Karpas-422 (cell line): ENCODE data around the gene ACCS. TPM values are rescaled to one million over a fixed set of nuclear protein-coding genes. Genes with fewer than 3 reads are reported as not detected.
A peak's percentile ranks its signal among the peaks of the same experiment; 100 is the strongest.

Source experiments
- DNase-seq: peaks from one replicate; pipeline ENCODE4 v3.0.0-alpha.2; 2015
- H2AFZ ChIP-seq: fragments of 200-600 bp; sonication (generic); 2 replicates; pipeline ENCODE4 v1.6.1; 2014; ENCODE audit warnings: antibody characterized with exemption, low read length, mixed read lengths
- H3K27ac ChIP-seq: fragments of 200-600 bp; sonication (generic); 2 replicates; pipeline ENCODE4 v1.5.1; 2014; ENCODE audit warnings: mild to moderate bottlenecking, low read length, moderate library complexity
- H3K27me3 ChIP-seq: fragments of 200-600 bp; sonication (generic); 2 replicates; pipeline ENCODE4 v1.6.1; 2014; ENCODE audit warnings: low read length, mixed read lengths
- H3K36me3 ChIP-seq: fragments of 200-600 bp; sonication (generic); 2 replicates; pipeline ENCODE4 v1.6.1; 2014; ENCODE audit warnings: low read length, mixed read lengths; ENCODE audit not compliant: insufficient read depth
- H3K4me1 ChIP-seq: fragments of 200-600 bp; sonication (generic); 2 replicates; pipeline ENCODE4 v1.6.1; 2014; ENCODE audit warnings: mild to moderate bottlenecking, low read length, mixed read lengths
- H3K4me2 ChIP-seq: fragments of 200-600 bp; sonication (generic); 2 replicates; pipeline ENCODE4 v1.6.1; 2014; ENCODE audit warnings: low read length, low read depth, mild to moderate bottlenecking; ENCODE audit not compliant: poor library complexity, severe bottlenecking
- H3K4me3 ChIP-seq: fragments of 200-600 bp; sonication (generic); 2 replicates; pipeline ENCODE4 v1.5.1; 2014; ENCODE audit warnings: mild to moderate bottlenecking, antibody characterized with exemption, low read length, mixed read lengths
- H3K79me2 ChIP-seq: fragments of 200-600 bp; sonication (generic); 2 replicates; pipeline ENCODE4 v1.6.1; 2014; ENCODE audit warnings: mild to moderate bottlenecking, low read length, mixed read lengths
- H3K9ac ChIP-seq: fragments of 200-600 bp; sonication (generic); 2 replicates; pipeline ENCODE4 v1.6.0; 2014; ENCODE audit warnings: low read length
- H3K9me2 ChIP-seq: fragments of 200-600 bp; sonication (generic), shearing (Covaris generic); replicated peaks from 2 replicates; pipeline ENCODE4 v1.6.0; 2014; ENCODE audit warnings: mild to moderate bottlenecking, low read length, moderate library complexity; ENCODE audit not compliant: insufficient read depth
- H3K9me3 ChIP-seq: fragments of 300-700, 200-600 bp; sonication (generic); 2 replicates; pipeline ENCODE4 v1.6.1; 2014; ENCODE audit warnings: low read length, mixed read lengths
- H4K20me1 ChIP-seq: fragments of 200-600 bp; sonication (generic); 2 replicates; pipeline ENCODE4 v1.6.1; 2014; ENCODE audit warnings: mild to moderate bottlenecking, antibody characterized with exemption, low read length, low read depth; ENCODE audit not compliant: insufficient read depth
- total RNA-seq: library from RNA; depleted of rRNA; stranded (reverse); fragments of >200 nt; shearing (Covaris generic); gene quantifications from 2 replicates; pipeline ENCODE4 v1.2.3, GENCODE V29; 2014; ENCODE audit warnings: low replicate concordance; rRNA removed

ACCS gene, protein sequence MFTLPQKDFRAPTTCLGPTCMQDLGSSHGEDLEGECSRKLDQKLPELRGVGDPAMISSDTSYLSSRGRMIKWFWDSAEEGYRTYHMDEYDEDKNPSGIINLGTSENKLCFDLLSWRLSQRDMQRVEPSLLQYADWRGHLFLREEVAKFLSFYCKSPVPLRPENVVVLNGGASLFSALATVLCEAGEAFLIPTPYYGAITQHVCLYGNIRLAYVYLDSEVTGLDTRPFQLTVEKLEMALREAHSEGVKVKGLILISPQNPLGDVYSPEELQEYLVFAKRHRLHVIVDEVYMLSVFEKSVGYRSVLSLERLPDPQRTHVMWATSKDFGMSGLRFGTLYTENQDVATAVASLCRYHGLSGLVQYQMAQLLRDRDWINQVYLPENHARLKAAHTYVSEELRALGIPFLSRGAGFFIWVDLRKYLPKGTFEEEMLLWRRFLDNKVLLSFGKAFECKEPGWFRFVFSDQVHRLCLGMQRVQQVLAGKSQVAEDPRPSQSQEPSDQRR
- total RNA-seq, result 45.9 and 65.3 TPM in 2 replicates

DNA sequence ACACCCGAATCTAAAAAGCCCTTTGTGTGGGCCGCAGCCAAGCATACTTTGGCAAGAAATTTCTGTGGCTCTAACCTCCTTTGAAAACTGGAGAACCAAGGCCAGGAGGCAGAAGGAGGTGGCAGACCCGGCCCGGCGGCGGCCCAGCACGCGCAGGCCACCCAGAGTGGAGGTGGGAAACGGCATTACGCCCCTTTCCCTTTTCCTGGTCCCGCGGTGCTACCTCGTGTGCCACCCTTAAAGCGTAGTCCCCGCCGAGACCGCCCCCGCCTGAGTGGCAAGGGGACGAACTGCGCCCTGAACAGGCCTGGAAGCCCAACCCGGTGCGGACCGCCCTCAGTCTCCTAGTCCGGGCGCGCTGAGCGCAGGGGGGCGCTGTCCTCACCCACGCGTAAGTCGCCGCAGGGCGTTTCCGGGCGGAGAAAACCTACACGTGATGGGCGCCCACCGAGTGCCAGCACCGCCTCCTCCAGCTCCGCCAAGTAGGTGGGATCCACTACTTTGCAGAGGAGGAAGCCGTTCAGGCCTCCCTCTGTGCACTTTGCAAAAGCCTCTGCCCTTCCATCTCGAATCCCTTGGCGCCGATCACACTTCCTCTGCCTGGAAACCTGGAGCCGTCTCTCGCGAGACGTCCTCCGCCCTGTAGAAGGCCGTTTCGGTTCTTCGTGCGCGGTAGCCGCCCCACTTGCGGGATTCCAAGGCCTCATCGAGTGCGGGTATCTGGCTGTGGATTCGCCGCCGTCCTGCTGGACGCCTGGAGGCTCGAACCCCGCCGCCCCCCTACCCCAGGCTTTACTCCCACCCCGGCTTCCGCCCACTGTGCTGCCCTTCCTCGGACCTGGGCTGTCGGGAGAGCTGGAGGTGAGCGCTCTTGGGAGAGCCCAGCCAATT is at the start of gene ACCS:
Gene ACCS (plus strand): TSS at position 430 of the 891 bp plus-strand sequence. CDS start 1,358 bp downstream, outside the sequence.
- H2AFZ ChIP-seq, result peak within 1 kb of the TSS; percentile 86
- peak within 1 kb of the TSS; percentile 96 for H3K4me2 ChIP-seq
- peak within 1 kb of the TSS; percentile 79 for H3K27ac ChIP-seq
- no peaks in the 10 kb centered on the region for H3K9me2 ChIP-seq
- H3K9me3 ChIP-seq, result no peaks in the 10 kb centered on the region
- no peaks in the 10 kb centered on the region for H3K36me3 ChIP-seq
- peak; percentile 98 for DNase-seq
- peak within 1 kb of the TSS; percentile 91 for H3K4me3 ChIP-seq
- peaks cover 27% of the 10 kb centered on the region for H3K4me1 ChIP-seq
- no peaks in the 10 kb centered on the region for H4K20me1 ChIP-seq
- peaks cover 16% of the 10 kb centered on the region for H3K79me2 ChIP-seq
- peak within 1 kb of the TSS; percentile 93 for H3K9ac ChIP-seq
- no peaks in the 10 kb centered on the region for H3K27me3 ChIP-seq

GRCh38 chr11:44016546-44017442 is 49.3 kb upstream of the ACCS start:
- Histone ChIP-seq H3K9ac (no peak overlapping the region), H3K4me2 (no peak overlapping the region), H2AFZ (no peak overlapping the region), H3K79me2 (no peaks in the 10 kb centered on the region), H3K9me2 (no peaks in the 10 kb centered on the region), H3K27me3 (no peaks in the 10 kb centered on the region), H3K9me3 (no peaks in the 10 kb centered on the region), H3K36me3 (no peaks in the 10 kb centered on the region), H3K4me1 (no peaks in the 10 kb centered on the region), H4K20me1 (no peaks in the 10 kb centered on the region), H3K27ac (no peak overlapping the region), H3K4me3 (no peak overlapping the region)
- DNase-seq, result no peak

DNA sequence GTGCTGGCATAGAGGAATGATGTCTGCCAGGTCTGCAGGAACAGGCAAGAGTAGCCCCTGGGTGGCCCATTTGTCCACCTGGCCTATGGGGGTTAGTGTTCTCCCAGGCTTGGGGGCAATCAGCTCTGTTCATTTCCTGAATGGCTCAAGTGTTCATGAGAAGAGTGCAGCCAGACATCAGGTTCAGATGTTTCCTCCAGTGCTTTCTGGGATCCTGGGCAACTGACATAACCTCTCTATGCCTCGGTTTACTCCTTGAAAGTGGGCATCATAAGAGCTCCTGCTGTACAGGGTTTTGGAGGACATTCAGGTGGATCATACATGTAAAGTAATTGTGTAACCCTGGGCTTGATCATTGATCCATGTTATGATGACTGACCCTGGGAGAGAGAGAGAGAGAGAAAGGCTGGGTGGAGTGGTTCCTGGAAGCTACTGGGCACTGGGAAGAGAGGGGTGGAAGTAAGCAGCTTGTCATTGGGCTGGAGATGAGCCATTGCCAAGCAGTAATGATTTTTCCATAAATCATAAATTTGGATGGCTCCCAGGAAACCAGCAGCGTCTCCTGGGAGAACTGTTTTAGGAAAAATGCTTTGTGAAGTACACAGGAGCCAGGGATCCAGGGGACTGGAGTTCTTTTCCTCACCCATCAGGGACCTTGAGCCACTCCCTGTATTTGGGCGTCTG is 48.5 kb upstream of the ACCS start:
- Histone ChIP-seq H3K9me3 (no peaks in the 10 kb centered on the region), H3K4me3 (no peak overlapping the region), H3K4me2 (no peak overlapping the region), H3K9ac (no peak overlapping the region), H3K9me2 (no peaks in the 10 kb centered on the region), H3K4me1 (no peaks in the 10 kb centered on the region), H4K20me1 (no peaks in the 10 kb centered on the region), H3K79me2 (no peaks in the 10 kb centered on the region), H2AFZ (no peak overlapping the region), H3K27me3 (no peaks in the 10 kb centered on the region), H3K27ac (no peak overlapping the region), H3K36me3 (no peaks in the 10 kb centered on the region)
- DNase-seq, result no peak

- no peak for DNase-seq
Measured at GRCh38 chr11:44018127-44018521, 47.9 kb upstream of the ACCS start.

DNA sequence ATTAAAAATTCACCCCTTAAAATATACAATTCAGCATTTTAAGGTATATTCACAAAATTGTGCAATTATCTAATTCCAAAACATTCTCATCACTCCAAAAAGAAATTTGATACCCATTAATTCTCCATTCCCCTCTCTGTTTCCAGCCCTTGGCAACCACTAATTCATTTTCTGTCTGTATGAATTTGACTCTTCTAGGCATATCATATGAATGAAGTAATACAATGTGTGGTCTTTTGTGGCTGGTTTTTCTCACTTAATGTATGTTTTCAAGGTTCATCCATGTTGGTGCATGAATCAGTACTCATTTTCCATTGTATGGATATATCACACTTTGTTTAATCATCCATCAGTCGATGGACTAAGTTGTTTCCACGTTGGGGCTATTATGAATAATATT is 47.2 kb upstream of the ACCS start:
- Histone ChIP-seq H3K4me3 (no peak overlapping the region), H3K9me2 (no peaks in the 10 kb centered on the region), H3K4me2 (no peak overlapping the region), H2AFZ (no peak overlapping the region), H3K4me1 (no peaks in the 10 kb centered on the region), H3K36me3 (no peaks in the 10 kb centered on the region), H3K79me2 (no peaks in the 10 kb centered on the region), H3K27ac (no peak overlapping the region), H3K27me3 (no peaks in the 10 kb centered on the region), H4K20me1 (no peaks in the 10 kb centered on the region), H3K9ac (no peak overlapping the region), H3K9me3 (no peaks in the 10 kb centered on the region)
- no peak for DNase-seq

More at GRCh38 chr11:44018127-44018521, 47.9 kb upstream of the ACCS start:
- no peaks in the 10 kb centered on the region for H4K20me1 ChIP-seq
- H3K4me2 ChIP-seq, result no peak overlapping the region
- H2AFZ ChIP-seq, result no peak overlapping the region
- H3K27me3 ChIP-seq, result no peaks in the 10 kb centered on the region
- H3K4me1 ChIP-seq, result no peaks in the 10 kb centered on the region
- H3K36me3 ChIP-seq, result no peaks in the 10 kb centered on the region
- no peak overlapping the region for H3K9ac ChIP-seq
- H3K4me3 ChIP-seq, result no peak overlapping the region
- H3K27ac ChIP-seq, result no peak overlapping the region
- H3K9me3 ChIP-seq, result no peaks in the 10 kb centered on the region
- H3K9me2 ChIP-seq, result no peaks in the 10 kb centered on the region
- no peaks in the 10 kb centered on the region for H3K79me2 ChIP-seq

GRCh38 chr11:44024977-44025376 is 41.1 kb upstream of the ACCS start:
- Histone ChIP-seq H3K27me3 (no peaks in the 10 kb centered on the region), H4K20me1 (no peaks in the 10 kb centered on the region), H3K4me1 (no peaks in the 10 kb centered on the region), H3K9ac (no peak overlapping the region), H3K4me2 (no peak overlapping the region), H2AFZ (no peak overlapping the region), H3K9me2 (no peaks in the 10 kb centered on the region), H3K27ac (no peak overlapping the region), H3K4me3 (no peak overlapping the region), H3K9me3 (no peaks in the 10 kb centered on the region), H3K36me3 (no peaks in the 10 kb centered on the region), H3K79me2 (no peaks in the 10 kb centered on the region)
- no peak for DNase-seq

GRCh38 chr11:44025727-44026126 is 40.3 kb upstream of the ACCS start:
- no peak for DNase-seq
- Histone ChIP-seq H3K27me3 (no peaks in the 10 kb centered on the region), H3K9ac (no peak overlapping the region), H3K4me1 (no peaks in the 10 kb centered on the region), H3K27ac (no peak overlapping the region), H3K4me3 (no peak overlapping the region), H3K9me2 (no peaks in the 10 kb centered on the region), H3K9me3 (no peaks in the 10 kb centered on the region), H3K4me2 (no peak overlapping the region), H3K36me3 (no peaks in the 10 kb centered on the region), H2AFZ (no peak overlapping the region), H3K79me2 (no peaks in the 10 kb centered on the region), H4K20me1 (no peaks in the 10 kb centered on the region)
